CD4-positive, alpha-beta T cell treated with Interferon alpha-2 for 1 hour (primary cell): ENCODE measurements around the gene SPTSSA.
"Not testable (repeated sequence)": the region's sequence is repeated elsewhere in the genome, so short reads cannot be mapped to it uniquely, and the experiment has no call there.

Experiments
- DNase-seq, 2 donors: peaks; one replicate each; pipeline ENCODE4 v3.0.0-alpha.2; 2020 to 2022

SPTSSA gene

GRCh38 chr14:34470319-34470718 is 8.3 kb upstream of the SPTSSA start:
- no peak for DNase-seq

- DNase-seq, result no peak
Observed at GRCh38 chr14:34466691-34467090, 4.7 kb upstream of the SPTSSA start.

- DNase-seq, result no peak
Observed at GRCh38 chr14:34465069-34465859, 3.2 kb upstream of the SPTSSA start.

- no peak for DNase-seq
Observed at GRCh38 chr14:34463598-34463961, 1.5 kb upstream of the SPTSSA start.

GRCh38 chr14:34461334-34462131 is 507 bp downstream of the SPTSSA start:
- peak in 1 of 2 donors; percentile 31 for DNase-seq

GRCh38 chr14:34460841-34461240 is 1.2 kb downstream of the SPTSSA start:
- no peak for DNase-seq

- DNase-seq, result no peak
Observed at GRCh38 chr14:34460295-34460694, 1.7 kb downstream of the SPTSSA start.

GRCh38 chr14:34457186-34457585 is 4.9 kb downstream of the SPTSSA start:
- DNase-seq, result no peak

GRCh38 chr14:34453226-34453625 is 8.8 kb downstream of the SPTSSA start:
- DNase-seq, result no peak

GRCh38 chr14:34452258-34452822 is 9.7 kb downstream of the SPTSSA start:
- no peak for DNase-seq

GRCh38 chr14:34450958-34451357 is 11.1 kb downstream of the SPTSSA start:
- DNase-seq, result no peak

- DNase-seq, result no peak
Observed at GRCh38 chr14:34450542-34450915, 11.5 kb downstream of the SPTSSA start.

- no peak for DNase-seq
Observed at GRCh38 chr14:34449819-34450541, 12.1 kb downstream of the SPTSSA start.

GRCh38 chr14:34439090-34439489 is 22.9 kb downstream of the SPTSSA start:
- DNase-seq, result no peak

GRCh38 chr14:34438438-34438837 is 23.6 kb downstream of the SPTSSA start:
- DNase-seq, result no peak

- DNase-seq, result no peak
Observed at GRCh38 chr14:34437729-34438080, 24.3 kb downstream of the SPTSSA start.

GRCh38 chr14:34436960-34437728 is 24.9 kb downstream of the SPTSSA start:
- no peak for DNase-seq

GRCh38 chr14:34436118-34436905 is 25.7 kb downstream of the SPTSSA start:
- no peak for DNase-seq

GRCh38 chr14:34433957-34434356 is 28.1 kb downstream of the SPTSSA start:
- DNase-seq, result no peak

GRCh38 chr14:34428102-34428466 is 34.0 kb downstream of the SPTSSA start:
- DNase-seq, result not testable (repeated sequence)
